Activated CD8-positive, alpha-beta memory T cell treated with anti-CD3 and anti-CD28 coated beads, Interleukin-2, amount 10 ng/mL, durations not matched to agents 7 days and 5 days (primary cell): ENCODE results near the gene OSBPL5. TPM values are rescaled to one million over a fixed set of nuclear protein-coding genes. Genes with fewer than 3 reads are reported as not detected.

ENCODE experiments used
- ATAC-seq: fragments of 150-1000 bp; cut with Tn5 transposase; one replicate; pipeline ENCODE4 v1.10.0; 2021; ENCODE audit warnings: moderate library complexity
- CTCF ChIA-PET: fragments of 350-600 bp; sonication (Branson Sonifier 250); formaldehyde crosslinking; loops from one replicate; lab custom pipeline; 2021; ENCODE audit warnings: antibody characterized with exemption; lab: Charles Lee
- DNase-seq: peaks from one replicate; pipeline ENCODE4 v3.0.0-alpha.2; 2020
- H3K27ac Mint-ChIP-seq: one replicate; pipeline ENCODE4 v1.8.0; 2021; ENCODE audit warnings: mild to moderate bottlenecking, mixed read lengths
- H3K27me3 Mint-ChIP-seq: one replicate; pipeline ENCODE4 v1.8.0; 2021; ENCODE audit warnings: mixed read lengths
- H3K36me3 Mint-ChIP-seq: one replicate; pipeline ENCODE4 v1.8.0; 2021; ENCODE audit warnings: mild to moderate bottlenecking, mixed read lengths
- H3K4me1 Mint-ChIP-seq: one replicate; pipeline ENCODE4 v1.8.0; 2021; ENCODE audit warnings: mixed read lengths
- H3K4me3 Mint-ChIP-seq: one replicate; pipeline ENCODE4 v1.8.0; 2021; ENCODE audit warnings: mild to moderate bottlenecking, moderate library complexity, mixed read lengths
- H3K9me3 Mint-ChIP-seq: one replicate; pipeline ENCODE4 v1.8.0; 2022; ENCODE audit warnings: low read depth, mixed read lengths
- total RNA-seq, 2 experiments: library from RNA; stranded (reverse); gene quantifications; one replicate each; pipeline ENCODE4 v1.2.3, GENCODE V29; 2021

OSBPL5 gene
- total RNA-seq, 2 experiments from 2014 or later, result 2.5 to 2.6 TPM

DNA sequence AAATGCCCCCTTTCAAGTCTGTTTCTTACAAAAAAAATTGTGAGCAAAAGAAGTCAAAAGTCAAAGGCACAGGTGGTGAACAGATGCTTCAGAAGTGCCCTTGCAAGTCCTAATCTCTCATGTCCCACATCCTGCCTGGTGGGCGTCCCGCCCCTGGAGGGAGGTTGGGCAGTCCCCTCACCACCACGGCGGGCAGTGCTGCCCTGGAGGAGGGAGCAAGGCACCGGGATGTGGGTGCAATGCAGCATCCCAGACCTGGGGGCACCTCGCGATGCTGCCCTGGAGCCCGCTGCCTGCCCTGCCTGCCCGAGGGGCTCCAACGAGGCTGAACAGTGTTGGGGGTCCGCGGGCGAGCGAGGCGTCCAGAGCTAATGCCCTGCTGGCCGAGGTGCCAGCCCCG, 37.6 kb upstream of the OSBPL5 start:
- H3K27me3 Mint-ChIP-seq, result peaks cover 6% of the 10 kb centered on the region
- no peak overlapping the region for H3K27ac Mint-ChIP-seq
- no peak overlapping the region for H3K4me3 Mint-ChIP-seq
- ATAC-seq (no peak), DNase-seq (no peak)
- no peaks in the 10 kb centered on the region for H3K4me1 Mint-ChIP-seq
- H3K9me3 Mint-ChIP-seq, result no peaks in the 10 kb centered on the region
- CTCF ChIA-PET, result no interaction called here
- H3K36me3 Mint-ChIP-seq, result no peaks in the 10 kb centered on the region

DNA sequence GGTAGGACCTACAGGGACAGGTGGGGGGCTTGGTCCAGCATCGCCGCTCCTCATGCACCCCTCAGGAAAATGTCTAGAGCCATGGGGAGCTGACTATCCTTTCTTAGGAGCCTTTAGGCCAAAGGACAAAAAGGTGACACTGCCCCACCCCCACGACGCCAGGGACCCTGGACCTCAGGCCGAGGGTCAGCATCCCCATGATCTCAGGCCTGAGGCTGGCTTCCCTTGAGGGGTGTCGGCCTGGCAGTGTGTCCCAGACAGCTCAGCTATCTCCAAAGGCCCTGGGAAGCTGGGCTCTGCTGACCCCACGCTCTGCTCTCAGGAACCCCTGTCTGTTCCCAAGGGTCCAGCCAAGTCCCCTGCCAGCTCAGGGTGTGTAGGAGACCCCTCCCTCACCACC, 37.2 kb upstream of the OSBPL5 start:
- Mint-ChIP-seq H3K4me1 (no peaks in the 10 kb centered on the region), H3K9me3 (no peaks in the 10 kb centered on the region), H3K27ac (no peak overlapping the region), H3K36me3 (no peaks in the 10 kb centered on the region), H3K4me3 (no peak overlapping the region), H3K27me3 (peaks cover 6% of the 10 kb centered on the region)
- no peak for ATAC-seq
- CTCF ChIA-PET, result no interaction called here
- DNase-seq, result no peak

DNA sequence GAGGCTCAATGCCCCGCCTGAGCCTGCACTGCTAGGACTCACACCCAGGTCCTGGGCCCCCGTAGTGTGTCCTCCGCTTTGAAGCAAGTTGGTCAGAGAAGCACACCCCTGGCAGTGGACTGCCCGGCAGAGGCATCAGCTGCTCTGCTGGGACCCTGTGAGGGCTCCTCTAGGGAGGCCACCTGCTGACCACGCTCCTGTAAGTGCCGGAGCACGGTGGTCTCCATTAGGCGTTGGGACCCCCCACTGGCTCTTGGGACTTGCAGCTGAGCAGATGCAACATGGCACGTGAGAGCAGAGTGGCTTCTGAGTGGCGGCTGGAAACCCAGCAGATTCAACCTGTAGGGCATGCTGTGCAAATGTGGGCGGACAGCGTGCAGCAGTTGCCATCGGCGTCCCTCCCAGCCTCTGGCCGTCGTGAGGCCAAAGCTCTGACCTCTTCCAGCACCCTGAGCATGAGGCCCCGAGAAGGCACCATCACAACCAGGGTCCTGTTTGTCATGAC, 36.6 kb upstream of the OSBPL5 start:
- H3K27ac Mint-ChIP-seq, result no peak overlapping the region
- H3K36me3 Mint-ChIP-seq, result no peaks in the 10 kb centered on the region
- ATAC-seq, result no peak
- CTCF ChIA-PET, result no interaction called here
- peaks cover 6% of the 10 kb centered on the region for H3K27me3 Mint-ChIP-seq
- no peak for DNase-seq
- no peak overlapping the region for H3K4me3 Mint-ChIP-seq
- no peaks in the 10 kb centered on the region for H3K4me1 Mint-ChIP-seq
- no peaks in the 10 kb centered on the region for H3K9me3 Mint-ChIP-seq

DNA sequence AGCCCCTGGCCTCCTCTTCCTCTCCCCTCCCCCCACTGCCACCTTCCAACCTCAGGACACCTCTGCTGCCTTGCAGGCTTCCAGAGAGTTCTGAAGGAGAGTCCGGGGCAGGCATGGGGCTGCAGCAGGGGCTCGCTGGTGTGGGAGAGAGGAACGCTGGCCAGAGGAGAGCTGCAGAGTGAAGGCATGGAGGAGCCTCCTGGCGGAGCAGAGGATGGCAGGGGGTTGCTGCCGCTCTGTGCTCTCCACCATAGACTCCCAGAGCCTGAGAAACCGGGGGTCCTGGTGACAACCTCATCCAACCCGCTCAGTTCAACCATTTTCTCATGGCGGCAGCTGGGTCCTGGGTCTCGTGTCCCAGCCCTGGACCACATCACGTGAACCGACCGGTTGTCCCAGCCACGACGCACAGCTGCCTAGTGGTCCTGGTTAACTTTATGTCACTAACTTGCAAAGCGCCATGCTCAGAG, 36.0 kb upstream of the OSBPL5 start:
- no peaks in the 10 kb centered on the region for H3K36me3 Mint-ChIP-seq
- ATAC-seq, result no peak
- H3K27ac Mint-ChIP-seq, result no peak overlapping the region
- H3K9me3 Mint-ChIP-seq, result no peaks in the 10 kb centered on the region
- H3K4me1 Mint-ChIP-seq, result no peaks in the 10 kb centered on the region
- no peak overlapping the region for H3K4me3 Mint-ChIP-seq
- H3K27me3 Mint-ChIP-seq, result peaks cover 6% of the 10 kb centered on the region
- CTCF ChIA-PET, result no interaction called here
- no peak for DNase-seq

DNA sequence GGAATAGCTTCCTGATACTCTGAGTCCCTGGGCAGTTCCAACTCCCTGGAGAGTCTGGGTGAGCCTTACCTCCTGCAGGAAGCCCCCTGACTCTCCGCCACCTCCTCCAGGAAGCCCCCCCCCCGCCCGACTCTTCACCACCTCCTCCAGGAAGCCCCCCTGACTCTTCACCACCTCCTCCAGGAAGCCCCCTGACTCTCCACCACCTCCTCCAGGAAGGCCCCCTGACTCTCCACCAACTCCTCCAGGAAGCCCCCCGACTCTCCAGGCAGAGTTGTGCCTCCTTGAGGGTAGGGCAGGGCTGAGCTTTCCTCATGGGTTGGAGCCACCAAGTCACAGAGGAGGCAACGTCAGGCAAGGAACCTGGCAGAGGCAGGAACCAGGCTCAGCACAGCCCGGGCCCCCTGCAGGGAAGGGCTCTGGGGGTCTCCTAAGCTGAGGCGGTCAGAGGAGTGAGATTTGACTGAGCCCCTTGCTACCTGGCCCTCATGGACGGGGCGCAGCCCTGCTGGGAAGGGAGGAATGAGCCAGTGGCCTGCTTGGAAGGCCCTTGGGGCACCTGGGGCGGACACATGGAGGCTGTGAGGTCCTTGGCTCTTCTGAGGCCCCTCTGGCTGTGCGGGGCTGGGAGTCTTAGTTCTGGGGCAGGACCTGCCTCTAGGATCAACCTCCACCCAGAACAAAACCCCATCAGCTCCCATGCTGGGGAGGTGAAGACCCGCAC, 35.4 kb upstream of the OSBPL5 start:
- no peaks in the 10 kb centered on the region for H3K36me3 Mint-ChIP-seq
- H3K9me3 Mint-ChIP-seq, result no peaks in the 10 kb centered on the region
- no peak overlapping the region for H3K4me3 Mint-ChIP-seq
- DNase-seq, result no peak
- ATAC-seq, result no peak
- no peak overlapping the region for H3K27ac Mint-ChIP-seq
- no peaks in the 10 kb centered on the region for H3K4me1 Mint-ChIP-seq
- CTCF ChIA-PET, result no interaction called here
- peaks cover 6% of the 10 kb centered on the region for H3K27me3 Mint-ChIP-seq

DNA sequence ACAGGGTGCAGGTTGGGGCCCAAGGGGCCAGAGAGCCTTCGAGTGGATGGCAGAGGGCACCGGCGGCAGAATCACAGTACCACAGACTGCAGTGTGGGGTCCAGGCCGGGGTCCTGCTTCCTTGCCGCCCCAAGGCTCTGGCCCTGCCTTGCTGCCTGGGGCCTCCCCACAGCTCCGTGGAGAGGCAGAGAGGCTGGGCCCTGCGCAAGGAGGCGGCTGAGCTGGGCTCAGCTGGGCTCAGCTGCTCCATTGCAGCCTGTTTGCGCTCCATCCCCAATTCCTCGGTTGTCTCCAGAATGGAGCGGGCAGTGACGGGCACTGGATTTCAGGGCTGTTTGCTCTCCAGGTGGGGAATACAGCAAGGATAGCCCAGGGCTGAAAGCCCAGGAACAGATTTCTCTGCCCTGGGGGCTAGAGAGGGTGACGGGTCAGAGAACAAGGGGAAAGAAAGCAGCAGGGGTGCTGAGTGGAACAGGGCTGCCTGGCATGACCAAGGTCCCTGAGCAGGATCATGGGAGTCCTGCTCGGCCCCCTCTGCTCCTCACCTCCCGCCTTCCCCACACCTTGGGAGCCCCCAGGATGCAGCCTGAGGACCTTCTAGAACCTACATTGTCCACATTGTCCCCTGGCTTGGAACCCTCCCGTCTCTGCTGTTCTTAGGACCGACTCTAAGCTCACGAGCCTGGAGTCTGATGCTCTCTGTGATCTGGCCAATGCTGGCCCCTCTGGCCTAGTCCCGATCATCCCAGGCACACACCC, 34.6 kb upstream of the OSBPL5 start:
- H3K4me1 Mint-ChIP-seq, result no peaks in the 10 kb centered on the region
- H3K27me3 Mint-ChIP-seq, result peaks cover 6% of the 10 kb centered on the region
- CTCF ChIA-PET, result no interaction called here

DNA sequence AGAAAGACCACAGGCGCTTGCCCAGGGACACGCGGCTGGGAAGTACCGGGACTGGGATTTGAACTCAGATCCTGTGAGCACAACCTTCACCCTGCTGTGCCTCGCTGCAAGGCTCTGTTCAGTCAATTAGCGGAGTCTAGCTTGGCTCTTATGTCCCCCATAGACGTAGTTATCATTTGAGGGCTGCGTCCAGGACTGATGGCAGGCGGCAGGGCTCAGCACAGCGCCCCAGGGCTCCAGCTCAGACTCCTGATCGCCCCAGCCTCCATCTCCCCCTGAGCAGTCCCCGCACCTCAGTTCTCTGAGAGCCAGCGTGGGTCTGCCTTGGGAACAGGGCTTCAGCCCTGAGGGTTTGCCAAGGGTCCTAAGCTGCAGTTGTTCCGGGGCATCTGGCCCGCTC, 33.7 kb upstream of the OSBPL5 start:
- ATAC-seq (no peak), DNase-seq (no peak)
- H3K4me3 Mint-ChIP-seq, result no peak overlapping the region
- no peaks in the 10 kb centered on the region for H3K36me3 Mint-ChIP-seq
- CTCF ChIA-PET, result no interaction called here
- no peak overlapping the region for H3K27ac Mint-ChIP-seq
- H3K4me1 Mint-ChIP-seq, result no peaks in the 10 kb centered on the region
- H3K9me3 Mint-ChIP-seq, result no peaks in the 10 kb centered on the region
- H3K27me3 Mint-ChIP-seq, result peaks cover 6% of the 10 kb centered on the region

More for the DNA sequence above, 34.6 kb upstream of the OSBPL5 start:
- DNase-seq (no peak), ATAC-seq (no peak)
- H3K36me3 Mint-ChIP-seq, result no peaks in the 10 kb centered on the region
- H3K9me3 Mint-ChIP-seq, result no peaks in the 10 kb centered on the region
- H3K27ac Mint-ChIP-seq, result no peak overlapping the region
- H3K4me3 Mint-ChIP-seq, result no peak overlapping the region

DNA sequence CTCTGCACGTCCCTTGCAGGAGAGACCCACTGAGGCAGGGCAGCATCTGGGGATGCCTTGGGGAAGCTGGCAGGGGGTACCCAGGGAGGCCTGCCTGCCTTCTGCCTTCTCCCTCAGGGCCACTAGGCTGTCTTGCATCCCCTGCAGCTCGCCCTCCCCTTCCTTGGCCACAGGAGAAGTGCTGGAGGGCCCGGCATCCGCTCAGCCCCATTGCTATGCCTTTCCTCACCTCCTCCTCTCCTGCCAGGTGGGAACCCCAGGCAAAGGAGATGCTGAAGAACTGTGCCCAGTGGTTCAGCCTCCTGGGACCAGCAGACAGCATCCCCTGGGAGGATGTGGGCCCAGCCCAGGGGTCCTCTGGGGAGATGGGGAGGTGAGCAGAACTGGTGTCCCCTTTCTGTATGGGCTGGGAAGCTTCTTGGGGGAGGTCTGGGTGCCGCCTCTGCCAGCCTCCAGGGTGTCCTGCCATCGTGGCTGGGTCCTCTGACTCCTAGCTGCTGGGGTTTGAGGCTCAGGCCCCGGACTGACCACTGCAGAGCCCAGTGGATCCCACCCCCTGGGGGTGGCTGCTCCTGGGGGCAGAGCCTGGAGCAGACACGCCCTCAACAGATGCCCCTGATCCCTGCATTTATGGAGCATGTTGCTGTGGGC, 32.9 kb upstream of the OSBPL5 start:
- Mint-ChIP-seq H3K9me3 (no peaks in the 10 kb centered on the region), H3K27me3 (peaks cover 6% of the 10 kb centered on the region), H3K27ac (no peak overlapping the region), H3K36me3 (no peaks in the 10 kb centered on the region), H3K4me3 (no peak overlapping the region), H3K4me1 (no peaks in the 10 kb centered on the region)
- no peak for ATAC-seq
- CTCF ChIA-PET, result no interaction called here
- no peak for DNase-seq

DNA sequence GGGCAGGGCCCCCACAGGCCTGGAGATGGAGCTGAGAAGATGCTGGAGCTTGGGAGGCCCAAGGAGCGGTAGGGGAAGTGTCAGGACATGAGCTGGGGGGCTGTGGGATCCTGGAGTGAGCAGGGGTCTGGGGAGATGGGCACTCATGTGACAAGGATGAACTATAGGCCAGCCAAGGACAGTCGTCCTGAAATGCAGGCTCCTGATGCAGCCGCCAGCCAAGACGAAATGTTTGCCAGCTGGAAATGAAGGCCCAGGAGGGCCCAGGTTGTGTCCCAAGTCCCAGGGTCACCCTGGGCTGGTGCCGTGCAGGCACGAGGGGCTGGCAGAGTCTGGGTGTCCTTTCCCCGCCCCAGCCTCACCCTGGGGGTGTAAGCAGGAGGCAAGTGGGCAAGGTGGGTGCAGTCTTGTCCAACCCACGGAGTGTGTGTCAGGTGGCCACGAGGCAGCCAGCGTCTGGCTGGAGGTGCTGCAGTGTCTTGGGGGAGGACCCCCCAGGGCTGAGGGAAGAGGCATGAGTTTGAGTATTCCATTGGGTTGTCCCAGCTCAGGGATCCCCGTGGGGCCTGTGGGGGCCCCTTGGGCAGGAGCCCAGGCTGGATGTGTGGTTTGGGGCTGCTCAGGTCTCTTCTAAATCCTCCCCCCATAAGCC, 32.1 kb upstream of the OSBPL5 start:
- no peak overlapping the region for H3K4me3 Mint-ChIP-seq
- H3K9me3 Mint-ChIP-seq, result no peaks in the 10 kb centered on the region
- H3K27me3 Mint-ChIP-seq, result no peaks in the 10 kb centered on the region
- no peaks in the 10 kb centered on the region for H3K36me3 Mint-ChIP-seq
- ATAC-seq, result no peak
- no peak for DNase-seq
- CTCF ChIA-PET, result no interaction called here
- no peak overlapping the region for H3K27ac Mint-ChIP-seq
- no peaks in the 10 kb centered on the region for H3K4me1 Mint-ChIP-seq

DNA sequence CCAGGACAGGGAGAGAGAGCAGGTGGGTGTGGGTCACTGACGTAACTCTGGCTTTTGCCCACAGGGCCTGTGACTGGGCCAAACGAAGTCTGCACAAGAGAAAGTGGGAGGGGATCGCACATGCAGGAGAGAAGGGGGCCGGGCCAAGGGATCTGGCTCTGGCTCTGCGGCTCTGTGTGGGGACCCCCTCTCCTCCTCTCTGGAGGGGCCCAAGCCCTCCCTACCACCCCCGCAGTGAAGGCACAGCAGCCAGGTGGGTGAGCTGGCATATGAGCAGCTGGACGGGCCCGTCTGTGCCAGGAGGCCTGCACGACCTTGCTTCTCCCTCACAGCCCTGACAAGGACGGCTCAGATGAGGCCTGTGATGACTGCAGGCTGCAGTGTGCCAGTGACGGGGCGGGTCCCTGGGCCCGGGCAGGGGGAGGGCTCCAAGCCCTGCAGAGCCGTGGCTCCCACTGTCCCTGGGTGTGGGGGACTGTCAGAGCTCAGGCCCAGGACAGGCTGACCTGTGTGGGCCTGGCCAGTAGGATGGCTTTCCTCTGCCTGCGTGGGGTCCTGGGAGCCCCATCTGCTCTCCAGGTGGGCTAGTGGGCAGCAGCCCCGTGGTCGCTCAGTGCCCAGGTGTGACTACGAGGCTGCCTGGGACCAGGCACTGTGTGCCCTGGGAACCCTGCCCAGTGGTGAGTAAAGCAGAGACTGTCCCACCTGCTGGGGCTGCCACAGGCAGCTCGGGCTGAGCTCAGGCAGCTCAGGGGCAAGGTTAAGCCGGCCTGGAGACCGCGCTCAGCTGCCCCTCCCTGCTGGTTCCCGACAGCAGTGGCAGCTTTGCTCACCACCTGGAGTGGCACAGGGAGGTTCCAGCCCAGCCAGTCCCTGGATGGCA, 31.3 kb upstream of the OSBPL5 start:
- Mint-ChIP-seq H3K9me3 (no peaks in the 10 kb centered on the region), H3K27ac (no peak overlapping the region), H3K4me3 (no peak overlapping the region), H3K27me3 (no peaks in the 10 kb centered on the region), H3K36me3 (no peaks in the 10 kb centered on the region), H3K4me1 (no peaks in the 10 kb centered on the region)
- CTCF ChIA-PET, result no interaction called here
- DNase-seq (no peak), ATAC-seq (no peak)

DNA sequence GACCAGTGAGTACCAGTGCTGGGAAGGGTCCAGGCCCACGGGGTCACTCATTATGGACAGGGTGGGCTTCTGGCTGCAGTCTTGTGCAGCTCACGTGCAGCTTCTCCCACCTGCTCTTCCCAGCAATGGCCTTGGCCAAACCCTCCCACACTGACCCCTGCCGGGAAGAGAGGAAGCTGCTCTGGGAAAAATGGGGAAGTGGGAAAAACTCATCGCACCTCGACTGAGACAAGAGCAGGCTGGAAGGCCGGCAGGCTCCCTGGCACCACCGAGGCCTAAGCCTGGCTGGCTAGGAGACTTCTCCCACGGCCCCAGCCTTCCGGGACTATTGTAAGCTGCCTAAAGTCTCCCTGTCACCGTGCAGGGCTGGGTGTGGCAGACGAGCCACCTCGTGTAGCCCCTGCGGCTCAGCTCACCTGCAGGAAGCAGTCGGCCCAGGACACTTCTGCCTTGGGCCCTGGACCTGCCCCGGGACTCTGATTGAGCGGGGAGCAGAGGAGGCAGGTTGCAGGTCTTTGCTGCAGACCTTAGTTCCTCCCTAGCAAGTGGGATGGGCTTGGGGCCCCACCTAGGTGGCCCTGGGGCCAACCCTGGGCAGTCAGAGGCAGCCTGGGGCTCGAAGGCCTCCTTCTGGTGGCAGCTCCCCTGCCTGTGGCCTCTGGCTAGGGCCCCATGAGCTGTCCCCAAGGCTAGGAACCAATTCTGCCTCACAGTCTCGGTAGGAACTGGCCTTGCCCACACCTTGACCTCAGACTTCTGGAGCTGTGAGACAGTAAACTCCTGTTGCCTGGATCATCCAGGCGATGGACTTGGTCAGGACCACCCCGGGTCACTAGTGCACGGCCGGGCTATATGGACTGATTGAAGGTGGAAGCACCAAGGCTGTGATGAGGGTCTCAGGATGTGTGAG, 30.4 kb upstream of the OSBPL5 start:
- Mint-ChIP-seq H3K4me3 (no peak overlapping the region), H3K27ac (no peak overlapping the region), H3K4me1 (no peaks in the 10 kb centered on the region), H3K27me3 (no peaks in the 10 kb centered on the region), H3K36me3 (no peaks in the 10 kb centered on the region), H3K9me3 (no peaks in the 10 kb centered on the region)
- ATAC-seq (no peak), DNase-seq (no peak)
- CTCF ChIA-PET, result no interaction called here
